Measurements from ENCODE around the gene ACE. TPM values are rescaled to one million over a fixed set of nuclear protein-coding genes. Genes with fewer than 3 reads are reported as not detected.

The ACE gene
- total RNA-seq, 2 donors from 2014 or later = 38.3 to 45.2 TPM

GRCh38 chr17:63483655-63484575 lies 7.1 kb downstream of the ACE start:
- intact Hi-C loops (cut with DNase I) = no loop called here
- no peak for TF ChIP-seq CTCF (IDR thresholded peaks at IDR 0.05)
- Histone ChIP-seq H3K36me3 (no peaks in the 10 kb centered on the region), H3K9me3 (no peaks in the 10 kb centered on the region), H3K4me1 (no peaks in the 10 kb centered on the region), H3K27ac (no peak overlapping the region), H3K9ac (ENCODE audit: low read depth in 2 of 2, low read length in 2 of 2) (no peak overlapping the region), H3K27me3 (no peaks in the 10 kb centered on the region), H3K4me3 (no peak overlapping the region)
- DNase-seq = no peak

GRCh38 chr17:63486317-63487013 lies 9.6 kb downstream of the ACE start:
- Histone ChIP-seq H3K4me3 (no peak overlapping the region), H3K36me3 (no peaks in the 10 kb centered on the region), H3K4me1 (no peaks in the 10 kb centered on the region), H3K9me3 (no peaks in the 10 kb centered on the region), H3K27ac (no peak overlapping the region), H3K9ac (ENCODE audit: low read depth in 2 of 2, low read length in 2 of 2) (no peak overlapping the region), H3K27me3 (no peaks in the 10 kb centered on the region)
- intact Hi-C loops (cut with DNase I) = no loop called here
- DNase-seq = no peak
- TF ChIP-seq CTCF (IDR thresholded peaks at IDR 0.05) = no peak

- H3K4me1 ChIP-seq = no peaks in the 10 kb centered on the region
- intact Hi-C loops (cut with DNase I) = no loop called here
- no peaks in the 10 kb centered on the region for H3K36me3 ChIP-seq
- H3K9me3 ChIP-seq = no peaks in the 10 kb centered on the region
- no peak overlapping the region for H3K27ac ChIP-seq
- TF ChIP-seq CTCF (IDR thresholded peaks at IDR 0.05) = no peak
- no peaks in the 10 kb centered on the region for H3K27me3 ChIP-seq
- no peak for DNase-seq
- H3K4me3 ChIP-seq = no peak overlapping the region
- H3K9ac ChIP-seq (ENCODE audit: low read depth in 2 of 2, low read length in 2 of 2) = no peak overlapping the region
These were observed 10.1 kb downstream of the ACE start for GRCh38 chr17:63487014-63487339.

- no peak for DNase-seq
These were observed 12.0 kb downstream of the ACE start for GRCh38 chr17:63488851-63489250.

GRCh38 chr17:63489291-63489690 lies 12.4 kb downstream of the ACE start:
- H3K9me3 ChIP-seq = no peaks in the 10 kb centered on the region
- no peaks in the 10 kb centered on the region for H3K4me1 ChIP-seq
- H3K36me3 ChIP-seq = no peaks in the 10 kb centered on the region
- H3K27ac ChIP-seq = no peak overlapping the region
- H3K4me3 ChIP-seq = no peak overlapping the region
- TF ChIP-seq CTCF (IDR thresholded peaks at IDR 0.05) = no peak
- intact Hi-C loops (cut with DNase I) = no loop called here
- H3K27me3 ChIP-seq = no peaks in the 10 kb centered on the region
- no peak overlapping the region for H3K9ac ChIP-seq (ENCODE audit: low read depth in 2 of 2, low read length in 2 of 2)
- DNase-seq = no peak

More at GRCh38 chr17:63488851-63489250, 12.0 kb downstream of the ACE start:
- no peaks in the 10 kb centered on the region for H3K9me3 ChIP-seq
- H3K36me3 ChIP-seq = no peaks in the 10 kb centered on the region
- TF ChIP-seq CTCF (IDR thresholded peaks at IDR 0.05) = no peak
- no peak overlapping the region for H3K9ac ChIP-seq (ENCODE audit: low read depth in 2 of 2, low read length in 2 of 2)
- no peak overlapping the region for H3K4me3 ChIP-seq
- H3K27me3 ChIP-seq = no peaks in the 10 kb centered on the region
- H3K27ac ChIP-seq = no peak overlapping the region
- no peaks in the 10 kb centered on the region for H3K4me1 ChIP-seq
- intact Hi-C loops (cut with DNase I) = no loop called here

Data from colonic mucosa (tissue), 4 donors.